ENCODE measurements around the gene TM2D3. TPM values are rescaled to one million over a fixed set of nuclear protein-coding genes. Genes with fewer than 3 reads are reported as not detected.

Gene TM2D3
- total RNA-seq, 1 experiment from 2014 or later = 34.9 TPM

DNA sequence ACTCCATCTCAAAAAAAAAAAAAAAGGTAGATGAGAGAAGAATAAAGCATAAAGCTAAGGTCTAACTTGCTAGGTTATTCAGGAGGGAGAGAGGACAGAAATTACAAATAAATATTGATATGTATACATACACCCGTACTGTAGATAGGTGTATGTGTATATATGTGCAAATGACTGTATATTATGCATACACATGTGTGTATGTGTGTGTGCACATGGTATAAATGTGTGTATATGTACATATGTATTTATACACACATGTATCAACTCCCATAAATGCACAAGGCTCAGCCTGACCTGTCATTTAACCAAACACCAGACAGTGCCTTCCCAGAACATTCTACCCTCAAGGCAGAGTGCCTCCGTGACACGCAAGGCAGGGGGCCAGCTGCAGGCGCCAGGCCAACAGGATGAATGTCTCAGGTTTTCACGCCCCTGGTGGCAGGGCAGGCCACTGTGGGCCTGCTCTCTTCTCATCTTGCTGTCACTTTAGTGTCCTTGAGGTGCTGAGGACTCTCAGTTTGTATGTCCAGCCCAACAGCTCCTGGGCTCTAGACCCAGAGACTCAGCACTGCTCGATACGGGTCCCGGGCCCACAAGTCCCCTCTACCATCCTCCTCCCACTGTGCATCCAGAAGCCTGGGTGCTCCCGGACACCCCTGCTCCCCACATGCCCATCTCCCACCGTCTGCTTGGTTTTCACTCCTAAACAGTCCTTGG is 40.4 kb downstream of the TM2D3 start:
- Histone ChIP-seq H3K23ac (ENCODE audit: insufficient read length, low read depth, low read length) (no peak overlapping the region), H3K9ac (ENCODE audit: extremely low read depth, insufficient read length, low read length) (no peak overlapping the region), H3K14ac (ENCODE audit: insufficient read depth, low read length) (no peak overlapping the region; the same call in 1 of the 2 replicates), H2AFZ (ENCODE audit: low read length) (no peak overlapping the region), H2AK5ac (ENCODE audit: insufficient read length, low read length) (no peak overlapping the region), H3K4me1 (ENCODE audit: insufficient read depth, low read length) (peaks cover 4% of the 10 kb centered on the region; the same call in 1 of the 2 replicates), H4K5ac (ENCODE audit: insufficient read length, low read depth, low read length) (no peak overlapping the region), H3K18ac (ENCODE audit: insufficient read length, low read depth, low read length) (no peak overlapping the region), H2BK12ac (ENCODE audit: insufficient read length, low read depth, low read length) (no peak overlapping the region), H3K4ac (ENCODE audit: low read depth, low read length) (no peak overlapping the region), H4K8ac (replicated peaks; ENCODE audit: insufficient read length, low read depth, low read length) (no peak overlapping the region), H3K56ac (ENCODE audit: insufficient read length, low read depth, low read length) (no peak overlapping the region), H3K79me2 (ENCODE audit: insufficient read depth, low read length) (no peaks in the 10 kb centered on the region), H4K20me1 (ENCODE audit: control insufficient read depth, insufficient read depth, insufficient read length) (no peaks in the 10 kb centered on the region), H3K9me3 (ENCODE audit: control insufficient read depth, low read depth, low read length) (no peaks in the 10 kb centered on the region), H4K91ac (ENCODE audit: insufficient read length, low read depth, low read length) (no peak overlapping the region), H2BK120ac (ENCODE audit: low read depth, low read length, poor library complexity, severe bottlenecking) (no peak overlapping the region), H2BK20ac (ENCODE audit: low read depth, low read length, poor library complexity, severe bottlenecking) (no peak overlapping the region), H3K79me1 (ENCODE audit: insufficient read depth, low read depth, low read length, poor library complexity, severe bottlenecking) (no peaks in the 10 kb centered on the region), H2BK5ac (ENCODE audit: insufficient read length, low read length) (no peak overlapping the region), H2BK15ac (ENCODE audit: low read depth, low read length) (no peak overlapping the region), H3K4me2 (ENCODE audit: insufficient read depth, insufficient read length, low read length) (no peak overlapping the region), H3K23me2 (ENCODE audit: insufficient read length, low read depth, low read length, poor library complexity, severe bottlenecking) (no peaks in the 10 kb centered on the region), H3T11ph (ENCODE audit: low read length) (no peak overlapping the region), H3K27me3 (ENCODE audit: insufficient read depth, low read length) (no peaks in the 10 kb centered on the region; the same call in 1 of the 2 replicates), H3K27ac (ENCODE audit: insufficient read length, low read depth, low read length) (no peak overlapping the region)
- H3K4me3 Mint-ChIP-seq = no peak overlapping the region; a peak in 1 of 5 replicates
- peaks cover 13 to 25% of the 10 kb centered on the region in 2 experiments for H3K4me1 Mint-ChIP-seq
- DNase-seq = no peak
- H3K27ac Mint-ChIP-seq = peak overlapping the region in 1 of 3 experiments; percentile 61; a peak in 1 of 7 replicates
- no CpG with 5 or more reads among the region's 10 CpGs for WGBS (ENCODE audit: extremely low coverage, insufficient read length, low lambda C conversion rate)
- H3K27me3 Mint-ChIP-seq (ENCODE audit: low read depth) = peaks cover 21% of the 10 kb centered on the region
- H3K36me3 Mint-ChIP-seq (ENCODE audit: insufficient read depth in 1 of 3, low read depth in 3 of 3) = no peaks in the 10 kb centered on the region
- TF ChIP-seq, protein P1, sequence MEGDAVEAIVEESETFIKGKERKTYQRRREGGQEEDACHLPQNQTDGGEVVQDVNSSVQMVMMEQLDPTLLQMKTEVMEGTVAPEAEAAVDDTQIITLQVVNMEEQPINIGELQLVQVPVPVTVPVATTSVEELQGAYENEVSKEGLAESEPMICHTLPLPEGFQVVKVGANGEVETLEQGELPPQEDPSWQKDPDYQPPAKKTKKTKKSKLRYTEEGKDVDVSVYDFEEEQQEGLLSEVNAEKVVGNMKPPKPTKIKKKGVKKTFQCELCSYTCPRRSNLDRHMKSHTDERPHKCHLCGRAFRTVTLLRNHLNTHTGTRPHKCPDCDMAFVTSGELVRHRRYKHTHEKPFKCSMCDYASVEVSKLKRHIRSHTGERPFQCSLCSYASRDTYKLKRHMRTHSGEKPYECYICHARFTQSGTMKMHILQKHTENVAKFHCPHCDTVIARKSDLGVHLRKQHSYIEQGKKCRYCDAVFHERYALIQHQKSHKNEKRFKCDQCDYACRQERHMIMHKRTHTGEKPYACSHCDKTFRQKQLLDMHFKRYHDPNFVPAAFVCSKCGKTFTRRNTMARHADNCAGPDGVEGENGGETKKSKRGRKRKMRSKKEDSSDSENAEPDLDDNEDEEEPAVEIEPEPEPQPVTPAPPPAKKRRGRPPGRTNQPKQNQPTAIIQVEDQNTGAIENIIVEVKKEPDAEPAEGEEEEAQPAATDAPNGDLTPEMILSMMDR (conservative IDR thresholded peaks at IDR 0.05) = no peak
- no peaks in the 10 kb centered on the region for H3K9me3 Mint-ChIP-seq

All from H9 (cell line).